ENCODE data around the gene DCN.

Gene DCN

GRCh38 chr12:91176915-91177314, 5.7 kb downstream of the DCN start:
- H4K91ac ChIP-seq (ENCODE audit: low read length) = no peak overlapping the region
- no peak overlapping the region for H2BK15ac ChIP-seq (ENCODE audit: low read depth, poor library complexity, severe bottlenecking)
- WGBS = 100% methylated on average over 1 of the region's 3 CpGs

GRCh38 chr12:91176358-91176757, 6.3 kb downstream of the DCN start:
- peaks cover 0 to 73% of the 10 kb centered on the region in 2 experiments for H3K36me3 ChIP-seq (ENCODE audit: control insufficient read depth in 1 of 2, insufficient read depth in 2 of 2, low read depth in 1 of 2, low read length in 2 of 2)
- H4K8ac ChIP-seq (ENCODE audit: low read length) = no peak overlapping the region
- H3K4me3 ChIP-seq (ENCODE audit: insufficient read depth in 1 of 2, low read depth in 1 of 2, low read length in 2 of 2) = peak overlapping the region in 1 of 2 experiments; percentile 85
- peak overlapping the region; percentile 99 for H3K9ac ChIP-seq (ENCODE audit: low read length)
- H3K27ac ChIP-seq (ENCODE audit: low read length, poor library complexity, severe bottlenecking) = no peak overlapping the region
- no peak overlapping the region for H3K14ac ChIP-seq (ENCODE audit: low read length in 2 of 2)
- no peak overlapping the region for H2BK12ac ChIP-seq (ENCODE audit: low read length in 2 of 2)
- no peak for DNase-seq
- H3K4ac ChIP-seq (ENCODE audit: low read depth in 1 of 2, low read length in 2 of 2) = no peak overlapping the region
- H2AK5ac ChIP-seq (ENCODE audit: low read length, severe bottlenecking) = no peak overlapping the region
- peaks cover 1% of the 10 kb centered on the region for H3K4me1 ChIP-seq (ENCODE audit: control insufficient read depth, insufficient read depth, low read depth, low read length)
- no peak overlapping the region for H3K18ac ChIP-seq (ENCODE audit: low read depth in 1 of 2, low read length in 2 of 2)
- no peak overlapping the region for H4K91ac ChIP-seq (ENCODE audit: low read length)
- no peak overlapping the region for H2BK120ac ChIP-seq (ENCODE audit: low read depth, low read length)
- no peaks in the 10 kb centered on the region for H3K27me3 ChIP-seq (ENCODE audit: control insufficient read depth in 1 of 2, insufficient read depth in 1 of 2, low read length in 2 of 2)
- WGBS = no CpG with 5 or more reads among the region's 2 CpGs
- H3K23ac ChIP-seq (ENCODE audit: low read length in 2 of 2) = no peak overlapping the region
- H2BK5ac ChIP-seq (ENCODE audit: low read depth, low read length, poor library complexity, severe bottlenecking) = no peak overlapping the region
- no peak overlapping the region for H3K4me2 ChIP-seq (ENCODE audit: low read length, poor library complexity, severe bottlenecking)
- H2BK15ac ChIP-seq (ENCODE audit: low read depth, poor library complexity, severe bottlenecking) = no peak overlapping the region
- no peak overlapping the region for H2AFZ ChIP-seq (ENCODE audit: low read depth, low read length)
- H3K79me1 ChIP-seq (replicated peaks; ENCODE audit: low read length, poor library complexity, severe bottlenecking) = no peaks in the 10 kb centered on the region
- H3K9me3 ChIP-seq (ENCODE audit: control insufficient read depth, low read length) = peaks cover 3% of the 10 kb centered on the region

More at GRCh38 chr12:91176915-91177314, 5.7 kb downstream of the DCN start:
- Histone ChIP-seq H3K36me3 (ENCODE audit: control insufficient read depth in 1 of 2, insufficient read depth in 2 of 2, low read depth in 1 of 2, low read length in 2 of 2) (peaks cover 0 to 67% of the 10 kb centered on the region in 2 experiments), H3K4me2 (ENCODE audit: low read length, poor library complexity, severe bottlenecking) (no peak overlapping the region), H2BK120ac (ENCODE audit: low read depth, low read length) (peak overlapping the region; percentile 27), H4K8ac (ENCODE audit: low read length) (no peak overlapping the region), H2AK5ac (ENCODE audit: low read length, severe bottlenecking) (no peak overlapping the region), H3K4me1 (ENCODE audit: control insufficient read depth, insufficient read depth, low read depth, low read length) (peaks cover 1% of the 10 kb centered on the region), H2BK5ac (ENCODE audit: low read depth, low read length, poor library complexity, severe bottlenecking) (no peak overlapping the region), H3K4ac (ENCODE audit: low read depth in 1 of 2, low read length in 2 of 2) (no peak overlapping the region), H3K4me3 (ENCODE audit: insufficient read depth in 1 of 2, low read depth in 1 of 2, low read length in 2 of 2) (peak overlapping the region in 1 of 2 experiments; percentile 85), H3K14ac (ENCODE audit: low read length in 2 of 2) (no peak overlapping the region), H2AFZ (ENCODE audit: low read depth, low read length) (no peak overlapping the region), H3K9me3 (ENCODE audit: control insufficient read depth, low read length) (no peaks in the 10 kb centered on the region), H3K23ac (ENCODE audit: low read length in 2 of 2) (no peak overlapping the region), H3K18ac (ENCODE audit: low read depth in 1 of 2, low read length in 2 of 2) (no peak overlapping the region), H3K9ac (ENCODE audit: low read length) (peak overlapping the region; percentile 99), H2BK12ac (ENCODE audit: low read length in 2 of 2) (no peak overlapping the region), H3K79me1 (replicated peaks; ENCODE audit: low read length, poor library complexity, severe bottlenecking) (no peaks in the 10 kb centered on the region), H3K27me3 (ENCODE audit: control insufficient read depth in 1 of 2, insufficient read depth in 1 of 2, low read length in 2 of 2) (no peaks in the 10 kb centered on the region), H3K27ac (ENCODE audit: low read length, poor library complexity, severe bottlenecking) (no peak overlapping the region)
- DNase-seq = no peak

- Histone ChIP-seq H4K8ac (ENCODE audit: low read length) (no peak overlapping the region), H3K79me1 (replicated peaks; ENCODE audit: low read length, poor library complexity, severe bottlenecking) (no peaks in the 10 kb centered on the region), H2AFZ (ENCODE audit: low read depth, low read length) (no peak overlapping the region), H3K4me2 (ENCODE audit: low read length, poor library complexity, severe bottlenecking) (no peak overlapping the region), H4K91ac (ENCODE audit: low read length) (no peak overlapping the region), H2BK15ac (ENCODE audit: low read depth, poor library complexity, severe bottlenecking) (no peak overlapping the region), H3K14ac (ENCODE audit: low read length in 2 of 2) (no peak overlapping the region), H2BK12ac (ENCODE audit: low read length in 2 of 2) (peak overlapping the region in 1 of 2 experiments; percentile 92), H3K9me3 (ENCODE audit: control insufficient read depth, low read length) (peaks cover 28% of the 10 kb centered on the region), H3K4me3 (ENCODE audit: insufficient read depth in 1 of 2, low read depth in 1 of 2, low read length in 2 of 2) (peak overlapping the region in 1 of 2 experiments; percentile 85), H3K4me1 (ENCODE audit: control insufficient read depth, insufficient read depth, low read depth, low read length) (no peaks in the 10 kb centered on the region), H3K27me3 (ENCODE audit: control insufficient read depth in 1 of 2, insufficient read depth in 1 of 2, low read length in 2 of 2) (no peaks in the 10 kb centered on the region), H2BK5ac (ENCODE audit: low read depth, low read length, poor library complexity, severe bottlenecking) (no peak overlapping the region), H3K23ac (ENCODE audit: low read length in 2 of 2) (no peak overlapping the region), H3K9ac (ENCODE audit: low read length) (peak overlapping the region; percentile 99), H3K4ac (ENCODE audit: low read depth in 1 of 2, low read length in 2 of 2) (no peak overlapping the region), H3K27ac (ENCODE audit: low read length, poor library complexity, severe bottlenecking) (no peak overlapping the region), H3K36me3 (ENCODE audit: control insufficient read depth in 1 of 2, insufficient read depth in 2 of 2, low read depth in 1 of 2, low read length in 2 of 2) (peaks cover 0 to 96% of the 10 kb centered on the region in 2 experiments), H2BK120ac (ENCODE audit: low read depth, low read length) (no peak overlapping the region), H2AK5ac (ENCODE audit: low read length, severe bottlenecking) (no peak overlapping the region), H3K18ac (ENCODE audit: low read depth in 1 of 2, low read length in 2 of 2) (peak overlapping the region in 1 of 2 experiments; percentile 9)
- DNase-seq = no peak
- WGBS = 38% methylated on average over 1 of the region's 1 CpG
Observed at GRCh38 chr12:91173124-91173523, 9.5 kb downstream of the DCN start.

GRCh38 chr12:91172096-91172495, 10.5 kb downstream of the DCN start:
- H2AFZ ChIP-seq (ENCODE audit: low read depth, low read length) = no peak overlapping the region
- no peak overlapping the region for H3K27ac ChIP-seq (ENCODE audit: low read length, poor library complexity, severe bottlenecking)
- H3K4ac ChIP-seq (ENCODE audit: low read depth in 1 of 2, low read length in 2 of 2) = no peak overlapping the region
- H2BK120ac ChIP-seq (ENCODE audit: low read depth, low read length) = no peak overlapping the region
- no peaks in the 10 kb centered on the region for H3K79me1 ChIP-seq (replicated peaks; ENCODE audit: low read length, poor library complexity, severe bottlenecking)
- DNase-seq = no peak
- H2BK15ac ChIP-seq (ENCODE audit: low read depth, poor library complexity, severe bottlenecking) = no peak overlapping the region
- H2BK5ac ChIP-seq (ENCODE audit: low read depth, low read length, poor library complexity, severe bottlenecking) = no peak overlapping the region
- peak overlapping the region in 1 of 2 experiments; percentile 85 for H3K4me3 ChIP-seq (ENCODE audit: insufficient read depth in 1 of 2, low read depth in 1 of 2, low read length in 2 of 2)
- H4K91ac ChIP-seq (ENCODE audit: low read length) = no peak overlapping the region
- no peaks in the 10 kb centered on the region for H3K27me3 ChIP-seq (ENCODE audit: control insufficient read depth in 1 of 2, insufficient read depth in 1 of 2, low read length in 2 of 2)
- peaks cover 38% of the 10 kb centered on the region for H3K9me3 ChIP-seq (ENCODE audit: control insufficient read depth, low read length)
- peaks cover 0 to 96% of the 10 kb centered on the region in 2 experiments for H3K36me3 ChIP-seq (ENCODE audit: control insufficient read depth in 1 of 2, insufficient read depth in 2 of 2, low read depth in 1 of 2, low read length in 2 of 2)
- H4K8ac ChIP-seq (ENCODE audit: low read length) = no peak overlapping the region
- no peak overlapping the region for H3K18ac ChIP-seq (ENCODE audit: low read depth in 1 of 2, low read length in 2 of 2)
- H3K4me2 ChIP-seq (ENCODE audit: low read length, poor library complexity, severe bottlenecking) = no peak overlapping the region
- H3K23ac ChIP-seq (ENCODE audit: low read length in 2 of 2) = no peak overlapping the region
- no peak overlapping the region for H3K14ac ChIP-seq (ENCODE audit: low read length in 2 of 2)
- no peaks in the 10 kb centered on the region for H3K4me1 ChIP-seq (ENCODE audit: control insufficient read depth, insufficient read depth, low read depth, low read length)
- H2AK5ac ChIP-seq (ENCODE audit: low read length, severe bottlenecking) = no peak overlapping the region
- H3K9ac ChIP-seq (ENCODE audit: low read length) = peak overlapping the region; percentile 27
- H2BK12ac ChIP-seq (ENCODE audit: low read length in 2 of 2) = no peak overlapping the region
